Endothelial cell of umbilical vein (primary cell): ENCODE data around the gene CACNA1C.

Source experiments
- MAX ChIP-seq: IDR thresholded peaks from 2 replicates; pipeline ENCODE4 v1.6.1; 2011; ENCODE audit not compliant: insufficient read depth, insufficient read length
- POLR2AphosphoS5 ChIP-seq: IDR thresholded peaks from 2 replicates; pipeline ENCODE4 v1.6.1; 2012; ENCODE audit warnings: low read depth, mild to moderate bottlenecking, control low read depth, low read length, moderate library complexity; ENCODE audit not compliant: insufficient read depth
- TF ChIP-seq, protein P1 (sequence below), 2 donors: IDR thresholded peaks; 1 replicate in 1 of 2; 2 replicates in 1 of 2; pipeline ENCODE4 v1.5.1; 2011; ENCODE audit warnings: low read length in 2 of 2, mild to moderate bottlenecking in 2 of 2, moderate library complexity in 2 of 2, control low read depth in 1 of 2, inconsistent platforms in 1 of 2, low read depth in 1 of 2; ENCODE audit not compliant: insufficient read depth in 1 of 2; ENCODE audit errors: extremely low read depth in 1 of 2

DNA sequence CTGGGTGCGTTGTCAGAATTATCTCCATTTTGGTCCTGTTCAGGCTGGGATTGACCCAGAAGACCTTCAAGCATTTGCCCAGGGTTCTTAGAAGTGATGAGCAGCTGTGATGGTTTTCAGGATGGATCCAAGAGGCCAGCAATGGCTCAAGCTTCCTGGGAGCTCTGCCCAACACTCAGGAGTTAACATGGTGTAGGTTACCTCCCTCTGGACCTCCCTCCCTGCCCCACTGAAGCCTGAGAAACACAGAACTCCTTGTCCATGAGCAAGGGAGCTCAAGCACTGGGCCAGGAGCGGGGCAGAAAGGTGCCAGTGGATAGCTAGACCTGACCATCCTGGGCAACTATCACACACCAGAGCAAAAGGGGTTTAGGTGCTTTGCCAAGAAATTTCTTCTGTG lies 593.6 kb downstream of the CACNA1C start:
- TF ChIP-seq POLR2AphosphoS5 (no peak), MAX (no peak)
- TF ChIP-seq, protein P1, sequence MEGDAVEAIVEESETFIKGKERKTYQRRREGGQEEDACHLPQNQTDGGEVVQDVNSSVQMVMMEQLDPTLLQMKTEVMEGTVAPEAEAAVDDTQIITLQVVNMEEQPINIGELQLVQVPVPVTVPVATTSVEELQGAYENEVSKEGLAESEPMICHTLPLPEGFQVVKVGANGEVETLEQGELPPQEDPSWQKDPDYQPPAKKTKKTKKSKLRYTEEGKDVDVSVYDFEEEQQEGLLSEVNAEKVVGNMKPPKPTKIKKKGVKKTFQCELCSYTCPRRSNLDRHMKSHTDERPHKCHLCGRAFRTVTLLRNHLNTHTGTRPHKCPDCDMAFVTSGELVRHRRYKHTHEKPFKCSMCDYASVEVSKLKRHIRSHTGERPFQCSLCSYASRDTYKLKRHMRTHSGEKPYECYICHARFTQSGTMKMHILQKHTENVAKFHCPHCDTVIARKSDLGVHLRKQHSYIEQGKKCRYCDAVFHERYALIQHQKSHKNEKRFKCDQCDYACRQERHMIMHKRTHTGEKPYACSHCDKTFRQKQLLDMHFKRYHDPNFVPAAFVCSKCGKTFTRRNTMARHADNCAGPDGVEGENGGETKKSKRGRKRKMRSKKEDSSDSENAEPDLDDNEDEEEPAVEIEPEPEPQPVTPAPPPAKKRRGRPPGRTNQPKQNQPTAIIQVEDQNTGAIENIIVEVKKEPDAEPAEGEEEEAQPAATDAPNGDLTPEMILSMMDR (IDR thresholded peaks at IDR 0.05; ENCODE audit: extremely low read depth in 1 of 2, insufficient read depth in 1 of 2, low read depth in 1 of 2, low read length in 2 of 2) = no peak
